ENCODE results near the gene MED17.

DNA sequence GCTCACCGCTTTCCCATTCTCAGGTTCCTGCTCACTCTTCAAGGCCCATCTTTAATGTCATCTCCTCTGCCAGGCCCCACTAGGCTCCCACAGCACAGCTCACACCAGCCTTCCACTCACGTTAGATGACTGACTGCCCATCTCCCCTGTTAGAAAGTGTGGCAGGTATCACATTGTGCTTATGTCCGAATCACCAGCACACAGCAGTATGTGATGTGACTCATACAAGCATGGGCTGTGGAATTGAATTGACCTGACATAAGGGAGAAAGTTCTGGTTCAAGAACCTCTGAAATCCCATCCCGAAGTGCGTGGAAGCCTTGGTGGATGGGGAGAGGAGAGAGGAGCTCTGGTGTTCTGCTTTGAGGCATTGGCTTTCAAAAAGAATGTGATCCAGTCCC is 59.8 kb downstream of the MED17 start:
- no peak for TF ChIP-seq MEF2A (IDR thresholded peaks at IDR 0.05; ENCODE audit: insufficient read depth, low read depth, low read length)
- no peak for TF ChIP-seq YY1 (IDR thresholded peaks at IDR 0.05; ENCODE audit: low read depth, low read length)
- no peak for TF ChIP-seq POLR2A (IDR thresholded peaks at IDR 0.05; ENCODE audit: low read depth, low read length)
- no peak for TF ChIP-seq RAD21 (IDR thresholded peaks at IDR 0.05; ENCODE audit: insufficient read depth, low read depth, low read length)
- no peak for TF ChIP-seq SIN3A (IDR thresholded peaks at IDR 0.05; ENCODE audit: low read depth, low read length)
- TF ChIP-seq CREB1 (IDR thresholded peaks at IDR 0.05; ENCODE audit: low read depth), result no peak
- no peak for TF ChIP-seq CTCF (IDR thresholded peaks at IDR 0.05 in 2 of 3, conservative IDR thresholded peaks at IDR 0.05 in 1 of 3; ENCODE audit: control insufficient read depth in 2 of 3, extremely low read depth in 1 of 3, insufficient read depth in 1 of 3, low read depth in 3 of 3, low read length in 3 of 3)
- no peak for TF ChIP-seq FOXK2 (IDR thresholded peaks at IDR 0.05)
- no peak for TF ChIP-seq ZZZ3 (IDR thresholded peaks at IDR 0.05; ENCODE audit: control insufficient read depth, insufficient read length, low read depth)
- TF ChIP-seq KDM1A (IDR thresholded peaks at IDR 0.05; ENCODE audit: borderline replicate concordance), result no peak
- TF ChIP-seq POLR2AphosphoS5 (IDR thresholded peaks at IDR 0.05; ENCODE audit: low read length), result no peak

Data from GM12878 (cell line).